Fibroblast of peridontal ligament (primary cell): ENCODE results near the gene DDX20.
A peak's percentile ranks its signal among the peaks of the same experiment; 100 is the strongest.
"Not testable (repeated sequence)": the region's sequence is repeated elsewhere in the genome, so short reads cannot be mapped to it uniquely, and the experiment has no call there.

Experiments used
- DNase-seq: peaks from one replicate; pipeline ENCODE4 v3.0.0-alpha.2; 2010; ENCODE audit errors: extremely low read depth

Gene DDX20

DNA sequence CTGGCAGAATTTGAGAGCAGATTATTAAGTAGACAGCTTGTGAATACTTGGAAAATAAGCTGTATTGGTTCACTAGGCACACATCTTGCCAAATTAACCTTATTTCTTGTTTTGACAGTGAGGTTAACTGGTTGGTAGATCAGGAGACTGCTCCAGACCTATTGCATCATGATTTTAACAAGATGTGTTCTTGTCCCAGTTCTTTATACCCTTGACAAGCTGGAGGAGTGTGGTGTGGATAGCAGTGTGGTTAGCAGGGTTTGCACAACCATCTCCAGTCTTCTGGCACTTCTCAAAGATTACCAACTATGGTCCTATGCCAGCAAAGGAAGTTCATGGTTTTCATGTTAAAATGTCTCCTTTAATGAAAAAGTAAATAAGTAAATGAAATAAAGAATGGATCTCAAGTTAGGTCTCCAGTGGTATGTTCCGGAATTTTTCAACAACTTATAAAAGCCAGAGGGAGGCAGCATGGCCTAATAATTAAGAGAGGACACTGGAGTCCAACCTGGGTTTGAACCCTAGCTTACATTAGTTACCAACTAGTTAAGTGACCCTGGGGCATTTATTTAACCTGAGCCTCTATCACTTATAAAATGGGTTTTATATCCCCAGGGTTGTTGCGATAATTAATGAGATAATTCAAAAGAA is 34.1 kb downstream of the DDX20 start:
- peak; percentile 90 for DNase-seq

DNA sequence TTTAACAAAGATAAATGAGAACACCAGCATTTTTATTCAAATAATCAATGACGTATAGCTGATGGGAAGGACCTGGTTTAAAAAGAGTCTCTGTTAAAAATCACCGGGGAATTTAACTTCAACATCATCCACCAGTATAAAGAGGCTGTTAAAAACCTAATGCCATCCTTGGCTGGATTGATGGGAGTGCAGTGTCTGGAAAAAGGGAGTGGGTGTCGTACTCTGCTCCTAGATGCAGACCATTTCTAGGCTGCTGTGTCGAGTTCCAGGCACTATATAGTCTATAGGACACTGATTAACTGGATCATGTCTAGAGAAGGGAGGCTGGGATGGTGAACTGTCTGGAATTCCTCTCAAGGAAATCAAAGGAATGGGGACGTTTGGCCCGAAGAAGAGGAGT is 36.1 kb downstream of the DDX20 start:
- DNase-seq: no peak

DNA sequence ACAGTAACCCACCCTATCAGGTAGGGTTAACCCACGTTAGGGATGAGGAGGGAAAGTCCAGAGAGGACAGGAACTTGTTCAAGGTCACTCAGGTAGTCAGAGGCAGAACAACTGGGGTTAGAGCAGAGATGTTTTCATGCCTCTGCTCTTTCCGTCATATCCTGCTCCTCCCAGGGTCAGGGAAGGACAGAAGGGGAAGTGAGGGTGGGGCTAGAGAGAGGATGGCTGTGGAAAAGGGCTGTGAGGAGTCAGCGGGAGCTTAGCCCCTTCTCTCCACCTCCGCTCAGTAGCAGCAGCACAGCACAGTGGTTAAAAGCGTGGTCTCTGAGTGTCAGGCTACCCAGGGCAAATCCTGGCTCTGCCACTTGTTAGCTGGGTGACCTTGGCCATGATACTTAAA is 36.5 kb downstream of the DDX20 start:
- no peak for DNase-seq

DNA sequence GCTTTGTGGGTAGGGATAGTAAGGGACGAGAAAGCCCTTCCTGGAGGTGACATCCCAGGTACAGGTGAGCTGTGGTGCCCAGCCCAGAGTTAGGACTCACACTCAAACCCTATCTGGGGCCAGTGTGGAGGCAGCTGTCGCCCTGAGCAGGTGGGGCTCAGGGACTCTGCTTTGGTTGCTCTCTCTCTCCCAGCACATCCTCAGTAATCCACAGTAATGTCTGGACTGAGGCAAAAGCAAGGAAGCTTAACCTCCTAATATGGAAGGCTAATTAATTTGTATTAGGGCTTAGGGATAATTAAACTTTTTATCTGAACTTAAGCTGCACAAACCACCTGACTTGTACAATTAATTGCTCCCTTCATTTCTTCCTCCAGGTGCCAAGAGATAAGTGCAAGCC is 38.2 kb downstream of the DDX20 start:
- DNase-seq: no peak

DNA sequence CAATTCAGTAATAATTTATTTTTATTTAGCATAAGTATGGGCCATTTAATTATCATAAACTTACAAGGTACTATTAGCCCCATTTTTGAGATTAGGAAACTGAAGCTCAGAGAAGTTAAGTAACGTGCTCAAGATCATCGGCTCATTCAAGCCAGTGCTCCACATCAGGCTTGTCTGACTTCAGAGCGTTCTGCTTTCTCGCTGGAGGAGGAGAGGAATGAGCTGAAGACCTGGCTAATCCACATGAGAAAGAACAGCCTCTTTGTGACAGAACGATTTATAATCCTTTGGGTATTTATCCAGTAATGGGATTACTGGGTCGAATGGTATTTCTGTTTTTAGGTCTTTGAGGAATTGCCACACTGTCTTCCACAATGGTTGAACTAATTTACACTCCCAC is 39.7 kb downstream of the DDX20 start:
- no peak for DNase-seq

DNA sequence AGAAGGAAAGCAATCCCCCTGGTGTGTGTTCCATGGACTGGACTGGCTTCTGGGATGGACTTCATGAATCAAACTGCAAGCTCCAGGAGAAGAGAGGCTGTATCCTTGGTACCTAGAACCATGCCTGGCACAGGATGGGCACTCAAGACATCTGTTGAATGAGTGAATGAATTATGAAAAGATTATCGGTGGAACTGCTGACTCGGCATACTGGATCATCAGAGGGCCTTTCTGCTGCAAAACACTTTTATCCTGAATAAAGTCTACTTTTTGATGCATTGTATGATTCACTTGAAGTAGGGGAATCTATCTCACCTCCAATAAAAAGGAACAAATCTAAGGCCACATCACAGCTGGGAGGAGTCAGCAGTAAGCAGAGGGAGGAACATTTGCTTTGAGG is 42.9 kb downstream of the DDX20 start:
- DNase-seq: no peak

DNA sequence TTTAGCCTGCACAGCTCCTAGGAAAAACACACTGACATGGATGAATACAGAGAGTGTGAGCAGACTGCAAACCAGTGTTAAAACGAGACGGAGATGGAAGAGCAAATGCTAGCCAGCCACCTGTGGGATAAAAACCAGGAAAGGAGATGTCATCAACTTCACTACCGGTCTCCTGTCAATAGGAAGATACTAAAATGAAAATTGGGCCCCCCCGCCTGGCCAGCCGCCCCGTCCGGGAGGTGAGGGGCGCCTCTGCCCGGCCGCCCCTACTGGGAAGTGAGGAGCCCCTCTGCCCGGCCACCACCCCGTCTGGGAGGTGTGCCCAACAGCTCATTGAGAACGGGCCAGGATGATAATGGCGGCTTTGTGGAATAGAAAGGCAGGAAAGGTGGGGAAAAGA is 44.0 kb downstream of the DDX20 start:
- not testable (repeated sequence) for DNase-seq

DNA sequence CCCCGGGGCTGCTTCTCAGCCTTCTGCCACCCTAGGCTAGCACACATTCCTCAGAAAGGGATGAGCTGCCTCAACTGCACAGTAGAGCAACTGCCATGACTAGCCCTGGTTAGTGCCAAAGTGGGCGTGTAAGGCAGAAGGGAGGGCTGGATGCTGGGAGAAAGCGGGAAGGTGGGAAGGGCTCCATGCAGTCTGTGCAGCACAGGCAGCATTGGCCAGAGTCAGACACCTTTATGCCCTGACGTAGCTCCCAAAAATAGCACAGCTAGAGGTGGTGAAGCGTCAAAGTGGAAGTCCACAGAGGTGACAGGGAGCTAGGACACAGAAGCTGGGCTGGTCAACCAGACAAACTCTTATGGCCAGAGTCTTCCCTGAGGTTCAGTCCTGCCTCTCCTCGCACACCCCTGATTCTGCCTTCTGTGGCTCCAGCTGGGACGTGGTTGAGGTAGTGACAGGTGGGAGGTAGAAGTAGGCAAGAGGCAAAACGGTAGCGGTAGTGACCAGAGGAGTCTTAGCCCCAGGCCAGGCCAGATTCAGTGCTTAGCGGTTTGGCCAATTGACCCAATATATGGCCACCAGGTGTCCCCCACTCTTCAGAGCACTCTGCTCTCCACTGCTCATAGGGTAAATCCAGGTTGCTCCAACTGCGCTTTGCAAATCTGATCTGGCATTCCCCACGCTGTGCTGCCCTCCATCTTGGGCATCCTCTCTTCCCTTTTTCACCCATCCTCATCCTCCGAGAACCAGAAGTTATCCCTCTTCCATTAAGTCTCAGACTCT is 45.6 kb downstream of the DDX20 start:
- no peak for DNase-seq

DNA sequence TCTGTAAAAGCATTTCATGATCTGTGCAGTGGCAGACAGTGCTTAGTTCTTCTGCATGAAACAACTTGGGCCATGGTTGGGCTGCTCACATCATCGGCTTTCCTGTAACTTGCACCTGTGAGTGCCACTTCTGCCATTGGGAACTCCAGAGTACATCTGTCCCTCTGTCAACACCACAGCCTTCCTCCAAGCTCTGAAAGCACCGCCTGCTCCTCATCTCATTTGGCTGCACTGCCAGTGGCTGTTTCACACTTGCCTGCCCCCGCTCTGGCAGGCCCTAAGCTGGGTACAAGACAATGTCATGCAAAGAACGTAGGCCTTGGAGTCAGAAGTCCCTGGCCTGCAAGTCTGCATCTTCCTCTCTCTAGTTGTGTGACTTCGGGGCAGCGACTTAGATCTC is 46.4 kb downstream of the DDX20 start:
- no peak for DNase-seq

DNA sequence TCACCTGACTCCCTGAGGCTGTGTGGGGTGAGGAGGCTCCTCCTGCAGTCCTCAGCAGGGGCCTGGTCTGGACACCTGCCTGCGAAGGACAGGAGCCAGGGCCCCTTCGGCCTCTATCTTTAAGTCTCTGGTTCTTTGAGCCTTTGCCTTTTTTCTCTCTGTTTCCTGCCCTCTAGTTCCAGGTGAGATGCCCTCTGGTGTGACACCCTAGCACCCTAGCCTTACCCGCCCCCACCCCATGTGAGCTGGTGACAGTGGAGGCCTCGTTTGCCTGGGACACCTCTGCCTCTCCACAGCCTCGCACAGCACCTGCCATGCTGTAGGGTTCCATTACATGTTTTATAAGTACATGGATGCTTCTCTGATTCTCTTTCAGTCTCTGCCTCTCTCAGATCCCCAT is 47.3 kb downstream of the DDX20 start:
- DNase-seq: no peak

DNA sequence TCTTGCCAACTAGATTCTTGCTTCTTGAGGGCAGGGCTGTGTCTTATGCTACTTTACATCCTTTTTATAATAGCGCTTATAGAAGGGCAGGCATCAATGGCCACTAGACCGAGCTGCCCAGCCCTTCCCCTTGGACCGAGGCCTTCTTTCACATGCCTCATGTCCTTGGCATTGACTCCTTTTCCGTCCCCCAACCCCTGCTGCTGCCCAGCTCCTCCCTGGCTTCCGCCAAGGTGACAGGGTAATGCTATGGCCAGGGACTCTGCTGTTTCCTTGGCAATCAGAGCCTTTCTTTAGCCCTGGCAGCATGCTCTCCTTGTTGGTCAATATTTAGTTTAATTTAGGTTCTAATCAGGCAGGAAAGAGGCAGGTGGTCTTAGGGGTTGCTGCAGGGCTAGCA is 48.2 kb downstream of the DDX20 start:
- DNase-seq: no peak

DNA sequence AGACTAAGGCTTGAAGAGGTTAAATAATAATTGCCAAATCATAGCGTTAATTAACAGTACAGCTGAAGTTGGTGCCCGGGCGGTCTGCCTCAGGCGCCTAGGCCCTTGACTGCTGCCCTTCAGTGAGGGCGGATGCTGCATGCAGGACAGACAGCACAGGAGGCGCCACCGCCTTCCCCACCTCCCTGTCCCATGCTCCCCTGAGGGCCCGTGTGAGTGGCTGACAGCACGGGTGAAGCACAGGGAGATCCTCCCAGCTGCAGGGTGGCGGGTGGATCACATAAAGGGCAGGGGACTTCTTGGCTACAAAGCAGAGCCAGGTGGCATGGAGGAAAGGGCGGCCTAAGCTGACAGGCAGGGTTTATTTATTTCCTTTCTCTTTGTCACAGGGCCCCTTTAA is 49.1 kb downstream of the DDX20 start:
- no peak for DNase-seq

DNA sequence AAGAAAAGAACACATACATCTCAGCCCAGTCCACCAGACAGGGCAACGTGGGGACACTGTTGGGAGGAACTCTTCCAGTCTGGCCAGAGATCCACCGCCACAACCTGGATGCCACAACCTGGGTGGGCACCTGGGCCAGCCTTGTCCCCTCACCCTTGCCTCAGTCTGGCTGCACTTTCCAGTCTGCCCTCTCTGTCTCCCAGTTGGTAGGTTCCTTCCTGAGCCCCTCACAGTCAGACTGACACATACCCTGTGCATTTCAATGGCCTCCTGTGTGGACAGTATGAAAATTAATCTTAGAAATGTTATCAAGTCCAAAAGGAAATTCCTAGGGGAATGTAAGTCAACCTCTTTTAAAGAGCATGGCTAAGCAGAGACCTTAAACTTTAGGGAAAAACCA is 49.5 kb downstream of the DDX20 start:
- no peak for DNase-seq

DNA sequence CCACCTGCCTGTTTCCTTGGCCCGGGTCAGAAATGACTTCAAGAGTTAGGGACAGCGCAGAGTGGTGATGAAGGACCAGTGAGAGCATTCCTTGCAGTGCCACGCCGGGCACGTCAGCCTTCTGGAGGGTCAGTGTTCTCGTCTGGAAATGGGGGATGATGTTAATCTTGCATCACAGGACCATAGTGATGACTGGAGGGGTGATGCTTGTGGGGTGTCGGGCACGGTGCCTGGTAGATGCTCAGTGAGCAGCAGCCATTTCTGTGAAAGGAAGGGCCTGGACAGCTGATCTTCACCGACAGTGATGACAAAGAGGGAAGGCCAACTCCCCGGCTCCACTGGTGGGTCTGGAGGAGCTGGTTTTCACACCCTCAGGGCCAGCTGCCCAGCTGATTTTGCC is 56.2 kb downstream of the DDX20 start:
- no peak for DNase-seq

DNA sequence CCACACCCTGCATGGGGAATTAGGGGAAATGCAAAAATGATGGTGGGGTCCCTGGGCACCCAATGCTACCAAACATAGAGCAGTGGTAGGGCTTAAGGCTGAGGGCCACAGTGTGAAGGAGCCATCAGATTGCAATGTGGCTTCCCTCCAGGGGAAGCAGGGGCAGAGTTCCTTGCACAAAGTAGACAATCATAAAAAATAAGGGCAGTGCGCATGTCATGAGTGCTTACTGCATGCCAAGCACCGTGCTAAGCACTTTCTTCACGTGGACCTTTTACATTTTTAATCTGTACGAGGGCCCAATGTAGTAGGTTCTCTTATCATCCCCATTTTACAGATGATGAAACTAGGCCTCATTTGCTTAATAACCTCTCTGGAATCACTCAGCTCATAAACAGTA is 56.6 kb downstream of the DDX20 start:
- no peak for DNase-seq

DNA sequence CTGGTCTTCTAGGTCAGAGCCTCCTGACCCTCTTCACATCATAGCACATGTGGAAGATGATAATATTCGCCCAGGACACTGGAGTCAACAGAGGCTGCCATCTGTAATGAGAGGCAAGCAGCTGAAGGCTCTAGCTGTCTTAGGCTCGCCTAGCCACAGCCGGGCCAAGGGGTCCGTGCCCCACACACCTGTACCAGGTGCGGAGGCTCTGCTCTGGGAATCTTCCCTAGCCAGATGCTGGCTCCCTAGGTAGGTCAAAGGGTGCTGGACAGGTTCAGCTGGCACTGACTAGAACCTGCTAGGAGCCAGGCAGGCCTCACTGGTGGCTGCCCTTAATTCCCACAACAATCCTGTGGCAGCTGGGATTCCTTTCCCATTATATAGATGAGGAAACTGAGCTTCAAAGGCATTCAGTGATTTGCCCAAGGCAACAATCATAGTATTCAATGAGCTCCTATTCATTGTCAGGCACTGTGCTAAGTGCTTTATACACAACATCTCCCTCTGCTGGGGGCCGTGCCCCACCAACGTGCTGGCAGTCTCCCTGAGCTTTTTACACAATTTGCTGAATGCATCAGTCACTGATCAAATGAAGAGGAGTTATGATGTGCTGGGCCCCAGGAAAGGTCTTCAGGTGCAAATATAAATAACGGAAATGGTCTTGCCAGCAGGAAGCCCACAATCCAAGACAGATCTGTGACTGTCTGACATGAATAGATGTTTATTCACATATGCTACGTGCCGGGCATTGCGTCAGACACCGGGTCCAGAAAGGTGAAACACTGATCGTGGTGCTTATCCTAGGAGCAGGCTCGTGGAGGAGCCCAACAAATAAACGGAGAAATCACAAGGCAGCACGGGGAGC is 58.0 kb downstream of the DDX20 start:
- DNase-seq: no peak

DNA sequence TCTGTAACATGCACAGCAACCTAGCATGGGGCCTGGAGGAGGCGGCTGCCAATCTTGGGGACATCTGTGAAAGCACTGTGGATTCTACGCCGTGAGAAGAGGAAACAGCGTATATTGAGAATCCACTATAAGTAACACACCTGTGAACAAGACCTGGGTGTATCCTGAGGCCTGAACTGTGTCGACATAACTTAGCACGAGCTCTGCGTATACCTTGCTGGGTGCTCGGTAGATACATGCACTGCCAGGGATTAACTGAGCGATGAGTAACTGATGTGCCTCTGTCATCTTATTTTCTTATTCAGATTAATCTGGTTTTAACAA is 58.6 kb downstream of the DDX20 start:
- DNase-seq: no peak

DNA sequence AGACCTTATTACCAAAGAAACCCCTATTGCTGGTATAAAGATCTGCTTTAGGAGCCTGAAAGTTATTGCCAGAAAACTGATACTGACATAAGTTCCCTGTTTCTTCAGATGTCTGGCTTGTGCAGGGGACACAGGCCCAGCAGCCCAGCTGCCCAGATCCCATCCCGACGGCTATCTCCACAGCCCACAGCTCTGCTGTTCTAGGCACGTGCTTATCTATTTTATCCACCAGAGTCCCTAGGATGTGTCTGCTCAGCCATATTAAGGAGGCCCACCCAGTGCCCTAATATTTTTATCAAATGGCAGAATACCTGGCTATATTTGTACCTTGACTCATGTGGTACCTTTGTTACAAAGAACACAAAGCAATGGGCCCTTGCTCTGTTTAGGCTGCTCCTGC is 58.9 kb downstream of the DDX20 start:
- no peak for DNase-seq
